Gastroesophageal sphincter (tissue), 4 donors: ENCODE data around the gene HPN. TPM values are rescaled to one million over a fixed set of nuclear protein-coding genes. Genes with fewer than 3 reads are reported as not detected.

Experiments
- ATAC-seq: fragments of 150-250 bp; one replicate; pipeline ENCODE4 v1.9.1; 2016; ENCODE audit warnings: mild to moderate bottlenecking, moderate library complexity
- H3K27ac ChIP-seq, 4 donors: fragments of 200-600 bp; sonication (generic) in 3 of 4; 1 replicate in 3 of 4; 2 replicates in 1 of 4; pipeline ENCODE4 v1.5.1; 2016 to 2019
- H3K27me3 ChIP-seq: fragments of 200-600 bp; sonication (generic); one replicate; pipeline ENCODE4 v1.5.1; 2019
- H3K36me3 ChIP-seq, 2 donors: fragments of 200-600 bp; sonication (generic); one replicate each; pipeline ENCODE4 v1.5.1; 2019; ENCODE audit warnings: control low read depth in 1 of 2
- H3K4me1 ChIP-seq, 3 donors: fragments of 200-600 bp; sonication (generic); 1 replicate in 2 of 3; 2 replicates in 1 of 3; pipeline ENCODE4 v1.5.1; 2016 to 2019; ENCODE audit warnings: control low read depth in 2 of 3
- H3K4me3 ChIP-seq, 2 donors: fragments of 200-600 bp; sonication (generic); one replicate each; pipeline ENCODE4 v1.5.1; 2019; ENCODE audit warnings: mild to moderate bottlenecking in 1 of 2, moderate library complexity in 1 of 2
- H3K9me3 ChIP-seq, 3 donors: fragments of 200-600 bp; sonication (generic); one replicate each; pipeline ENCODE4 v1.5.1; 2017 to 2019; ENCODE audit warnings: control low read depth in 2 of 3
- CTCF ChIP-seq, 4 experiments: fragments of 200-600 bp in 2 of 4; fragments of 450-650 bp in 2 of 4; sonication (generic) in 1 of 4; IDR thresholded peaks; one replicate each; pipeline ENCODE4 v1.5.1; 2017 to 2019; ENCODE audit warnings: antibody characterized with exemption in 4 of 4, mild to moderate bottlenecking in 2 of 4, moderate library complexity in 2 of 4
- EP300 ChIP-seq: sonication (generic); formaldehyde crosslinking; IDR thresholded peaks from one replicate; pipeline ENCODE4 v1.6.1; 2017; ENCODE audit warnings: antibody characterized with exemption, mild to moderate bottlenecking
- POLR2A ChIP-seq, 2 donors: fragments of 450-650 bp; IDR thresholded peaks; one replicate each; pipeline ENCODE4 v1.6.1; 2017; ENCODE audit warnings: antibody characterized with exemption in 2 of 2, mild to moderate bottlenecking in 2 of 2, moderate library complexity in 1 of 2
- POLR2AphosphoS5 ChIP-seq: sonication (generic); formaldehyde crosslinking; IDR thresholded peaks from one replicate; pipeline ENCODE4 v1.6.1; 2017; ENCODE audit warnings: antibody characterized with exemption
- WGBS, 2 donors: methylation state at CpG; one replicate each; pipeline ENCODE4 v1.1.5; 2018; ENCODE audit warnings: low coverage in 1 of 2; 5-methylcytosine and 5-hydroxymethylcytosine counted together
- total RNA-seq, 4 donors: library from RNA; depleted of rRNA; stranded (reverse); fragments of >200 nt; gene quantifications; one replicate each; pipeline ENCODE4 v1.1.0, GENCODE V29; 2016

Gene HPN
- total RNA-seq, 4 donors from 2014 or later = 0.17 to 1.2 (median 0.27) TPM; not detected in 1

GRCh38 chr19:35063940-35064818 is 22.7 kb downstream of the HPN start:
- no peak for ATAC-seq
- WGBS, 2 donors = 83 to 86% methylated on average over 6 to 8 of the region's 10 CpGs
- Histone ChIP-seq H3K36me3 (no peaks in the 10 kb centered on the region), H3K27ac (no peak overlapping the region), H3K4me3 (no peak overlapping the region), H3K27me3 (peaks cover 21% of the 10 kb centered on the region), H3K4me1 (no peaks in the 10 kb centered on the region), H3K9me3 (no peaks in the 10 kb centered on the region)
- TF ChIP-seq POLR2A (IDR thresholded peaks at IDR 0.05) (no peak), EP300 (no peak), POLR2AphosphoS5 (no peak), CTCF (IDR thresholded peaks at IDR 0.05) (no peak)

- WGBS, 2 donors = no CpG with 5 or more reads among the region's 10 CpGs
- Histone ChIP-seq H3K4me1 (no peaks in the 10 kb centered on the region), H3K27ac (no peak overlapping the region), H3K36me3 (no peaks in the 10 kb centered on the region), H3K9me3 (peaks cover 0 to 6% (median 0%) of the 10 kb centered on the region in 3 donors), H3K4me3 (no peak overlapping the region), H3K27me3 (peaks cover 15% of the 10 kb centered on the region)
- no peak for TF ChIP-seq CTCF (IDR thresholded peaks at IDR 0.05)
- TF ChIP-seq POLR2AphosphoS5 = no peak
- TF ChIP-seq EP300 = no peak
- no peak for TF ChIP-seq POLR2A (IDR thresholded peaks at IDR 0.05)
- no peak for ATAC-seq
Observed at GRCh38 chr19:35065574-35065973, 24.1 kb downstream of the HPN start.

- ATAC-seq = no peak
- TF ChIP-seq POLR2AphosphoS5 (no peak), POLR2A (IDR thresholded peaks at IDR 0.05) (no peak), CTCF (IDR thresholded peaks at IDR 0.05) (no peak), EP300 (no peak)
- Histone ChIP-seq H3K9me3 (peaks cover 0 to 9% (median 0%) of the 10 kb centered on the region in 3 donors), H3K36me3 (no peaks in the 10 kb centered on the region), H3K4me1 (no peaks in the 10 kb centered on the region), H3K4me3 (no peak overlapping the region), H3K27me3 (peaks cover 16% of the 10 kb centered on the region), H3K27ac (no peak overlapping the region)
- WGBS, 2 donors = 90% methylated on average over 10 of the region's 15 CpGs; no CpG with 5 or more reads in 1 of the 2 donors
Observed at GRCh38 chr19:35066121-35066520, 24.6 kb downstream of the HPN start.

- no peaks in the 10 kb centered on the region for H3K36me3 ChIP-seq
- H3K27me3 ChIP-seq = peaks cover 16% of the 10 kb centered on the region
- 0 to 15% methylated on average over 3 to 9 of the region's 14 CpGs for WGBS, 2 donors
- TF ChIP-seq EP300 (no peak), POLR2AphosphoS5 (no peak), POLR2A (IDR thresholded peaks at IDR 0.05) (no peak), CTCF (IDR thresholded peaks at IDR 0.05) (peak in 3 of 4 experiments; percentile 69 to 87 (median 86))
- no peak overlapping the region for H3K4me3 ChIP-seq
- peaks cover 0 to 9% (median 0%) of the 10 kb centered on the region in 3 donors for H3K9me3 ChIP-seq
- ATAC-seq = peak; percentile 87
- no peak overlapping the region for H3K27ac ChIP-seq
- H3K4me1 ChIP-seq = no peaks in the 10 kb centered on the region
Observed at GRCh38 chr19:35066691-35067563, 25.4 kb downstream of the HPN start.
